ENCODE measurements around the gene LYPD4.
A peak's percentile ranks its signal among the peaks of the same experiment; 100 is the strongest.

LYPD4 gene

DNA sequence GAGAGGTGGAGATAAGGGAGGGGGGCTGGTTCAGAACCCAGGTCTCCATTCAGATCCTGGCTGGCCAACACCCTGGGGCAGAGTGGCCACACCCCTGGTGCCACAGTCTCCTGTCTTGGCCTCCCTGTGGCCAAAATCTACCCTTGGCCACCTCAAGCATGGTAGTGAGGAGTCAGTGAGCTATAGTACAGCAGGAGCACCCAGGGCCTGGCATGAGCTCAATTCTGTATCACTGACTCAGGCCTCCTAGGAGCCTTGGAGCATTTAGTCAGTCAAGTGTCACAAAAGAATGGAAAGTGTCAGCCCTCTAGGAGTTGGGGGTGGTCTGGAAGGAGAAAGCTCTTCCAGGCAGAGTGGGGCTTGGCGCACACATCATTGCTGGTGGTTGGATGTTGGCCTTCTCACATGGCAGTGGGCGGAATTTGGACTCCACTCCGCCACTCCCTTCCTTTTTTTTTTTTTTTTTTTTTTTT is 26.0 kb upstream of the LYPD4 start:
- no peak for DNase-seq (ENCODE audit: extremely low read depth, insufficient read length)
- H3K4me3 ChIP-seq (replicated peaks; ENCODE audit: low read depth, low read length) = no peak overlapping the region
- TF ChIP-seq, protein P1, sequence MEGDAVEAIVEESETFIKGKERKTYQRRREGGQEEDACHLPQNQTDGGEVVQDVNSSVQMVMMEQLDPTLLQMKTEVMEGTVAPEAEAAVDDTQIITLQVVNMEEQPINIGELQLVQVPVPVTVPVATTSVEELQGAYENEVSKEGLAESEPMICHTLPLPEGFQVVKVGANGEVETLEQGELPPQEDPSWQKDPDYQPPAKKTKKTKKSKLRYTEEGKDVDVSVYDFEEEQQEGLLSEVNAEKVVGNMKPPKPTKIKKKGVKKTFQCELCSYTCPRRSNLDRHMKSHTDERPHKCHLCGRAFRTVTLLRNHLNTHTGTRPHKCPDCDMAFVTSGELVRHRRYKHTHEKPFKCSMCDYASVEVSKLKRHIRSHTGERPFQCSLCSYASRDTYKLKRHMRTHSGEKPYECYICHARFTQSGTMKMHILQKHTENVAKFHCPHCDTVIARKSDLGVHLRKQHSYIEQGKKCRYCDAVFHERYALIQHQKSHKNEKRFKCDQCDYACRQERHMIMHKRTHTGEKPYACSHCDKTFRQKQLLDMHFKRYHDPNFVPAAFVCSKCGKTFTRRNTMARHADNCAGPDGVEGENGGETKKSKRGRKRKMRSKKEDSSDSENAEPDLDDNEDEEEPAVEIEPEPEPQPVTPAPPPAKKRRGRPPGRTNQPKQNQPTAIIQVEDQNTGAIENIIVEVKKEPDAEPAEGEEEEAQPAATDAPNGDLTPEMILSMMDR (IDR thresholded peaks at IDR 0.05; ENCODE audit: insufficient read depth, low read length, poor library complexity, severe bottlenecking) = no peak

GRCh38 chr19:41869374-41869955 is 25.0 kb upstream of the LYPD4 start:
- DNase-seq (ENCODE audit: extremely low read depth, insufficient read length) = no peak
- Histone ChIP-seq H3K36me3 (ENCODE audit: control insufficient read depth, insufficient read depth, low read length) (peaks cover 45% of the 10 kb centered on the region), H3K4me3 (replicated peaks; ENCODE audit: low read depth, low read length) (no peak overlapping the region), H3K27me3 (replicated peaks; ENCODE audit: control insufficient read depth, insufficient read depth, low read length) (no peaks in the 10 kb centered on the region)
- TF ChIP-seq, protein P1 (IDR thresholded peaks at IDR 0.05; ENCODE audit: insufficient read depth, low read length, poor library complexity, severe bottlenecking) = no peak

More for the DNA sequence above, 26.0 kb upstream of the LYPD4 start:
- Histone ChIP-seq H3K36me3 (ENCODE audit: control insufficient read depth, insufficient read depth, low read length) (peaks cover 39% of the 10 kb centered on the region), H3K27me3 (replicated peaks; ENCODE audit: control insufficient read depth, insufficient read depth, low read length) (no peaks in the 10 kb centered on the region)

DNA sequence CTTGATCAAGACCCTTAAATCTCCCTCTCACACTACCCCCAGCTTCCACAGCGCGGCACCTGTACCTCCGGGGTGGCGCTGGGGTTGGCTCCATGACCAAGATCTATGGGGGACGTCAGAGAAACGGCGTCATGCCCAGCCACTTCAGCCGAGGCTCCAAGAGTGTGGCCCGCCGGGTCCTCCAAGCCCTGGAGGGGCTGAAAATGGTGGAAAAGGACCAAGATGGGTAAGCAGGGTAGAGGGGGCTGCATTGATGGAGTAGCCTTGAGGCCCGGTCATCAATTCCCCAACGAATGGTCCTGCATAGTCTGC is 24.5 kb upstream of the LYPD4 start:
- DNase-seq (ENCODE audit: extremely low read depth, insufficient read length) = no peak
- peaks cover 50% of the 10 kb centered on the region for H3K36me3 ChIP-seq (ENCODE audit: control insufficient read depth, insufficient read depth, low read length)
- no peaks in the 10 kb centered on the region for H3K27me3 ChIP-seq (replicated peaks; ENCODE audit: control insufficient read depth, insufficient read depth, low read length)
- H3K4me3 ChIP-seq (replicated peaks; ENCODE audit: low read depth, low read length) = no peak overlapping the region
- TF ChIP-seq, protein P1 (IDR thresholded peaks at IDR 0.05; ENCODE audit: insufficient read depth, low read length, poor library complexity, severe bottlenecking) = no peak

- H3K36me3 ChIP-seq (ENCODE audit: control insufficient read depth, insufficient read depth, low read length) = peaks cover 54% of the 10 kb centered on the region
- no peak for DNase-seq (ENCODE audit: extremely low read depth, insufficient read length)
- TF ChIP-seq, protein P1 (IDR thresholded peaks at IDR 0.05; ENCODE audit: insufficient read depth, low read length, poor library complexity, severe bottlenecking) = no peak
- no peaks in the 10 kb centered on the region for H3K27me3 ChIP-seq (replicated peaks; ENCODE audit: control insufficient read depth, insufficient read depth, low read length)
- no peak overlapping the region for H3K4me3 ChIP-seq (replicated peaks; ENCODE audit: low read depth, low read length)
These were observed 23.9 kb upstream of the LYPD4 start for GRCh38 chr19:41868120-41868988.

DNA sequence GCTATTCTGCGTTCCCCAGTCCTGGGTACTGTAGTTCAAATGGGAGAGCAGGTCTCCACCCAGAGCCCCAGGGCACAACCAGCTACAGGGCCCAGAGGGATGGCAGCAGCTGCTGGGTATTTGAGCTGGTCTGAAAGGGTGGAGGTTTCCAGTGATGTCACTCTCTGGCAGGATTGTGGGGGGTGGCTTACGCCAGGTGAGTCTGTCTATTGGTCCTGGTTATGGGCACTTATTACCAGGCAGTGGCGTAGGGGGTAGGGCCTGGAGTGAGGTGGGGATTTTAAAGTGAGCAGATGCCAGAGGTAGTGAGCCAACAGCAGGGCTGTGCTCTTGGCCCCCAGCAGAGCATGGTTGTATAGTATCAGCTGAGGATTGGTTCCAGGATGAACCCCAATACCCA is 21.8 kb upstream of the LYPD4 start:
- Histone ChIP-seq H3K27me3 (replicated peaks; ENCODE audit: control insufficient read depth, insufficient read depth, low read length) (no peaks in the 10 kb centered on the region), H3K36me3 (ENCODE audit: control insufficient read depth, insufficient read depth, low read length) (peaks cover 65% of the 10 kb centered on the region), H3K4me3 (replicated peaks; ENCODE audit: low read depth, low read length) (peak overlapping the region; percentile 23)
- TF ChIP-seq, protein P1 (IDR thresholded peaks at IDR 0.05; ENCODE audit: insufficient read depth, low read length, poor library complexity, severe bottlenecking) = no peak
- DNase-seq (ENCODE audit: extremely low read depth, insufficient read length) = no peak

All from GM06990 (cell line).